IMR-90 (cell line): ENCODE data around the gene NMT1. TPM values are rescaled to one million over a fixed set of nuclear protein-coding genes. Genes with fewer than 3 reads are reported as not detected.

Experiments used
- ATAC-seq: fragments of 200-7000 bp; cut with Tn5 transposase; 2 replicates; pipeline ENCODE4 v1.9.1; 2020; ENCODE audit warnings: low read depth, mild to moderate bottlenecking, moderate library complexity
- BruUV-seq: library from RNA; stranded (reverse); fragments of 400-500 nt; replicated peaks from 2 replicates; lab custom pipeline; 2021; lab: Mats Ljungman, UMichigan
- CTCF ChIA-PET: fragments of 300-600 bp; formaldehyde crosslinking; extraction: SDS; loops from one replicate; lab custom pipeline; 2021; ENCODE audit warnings: antibody characterized with exemption; lab: Yijun Ruan, JAX
- POLR2A ChIA-PET: fragments of 300-600 bp; sonication (Branson Sonifier 250); formaldehyde crosslinking; loops from one replicate; lab custom pipeline; 2022; ENCODE audit warnings: antibody characterized with exemption; ENCODE audit not compliant: unreplicated experiment; lab: Charles Lee
- DNase-seq: peaks from one replicate; pipeline ENCODE4 v3.0.0; 2013
- H2AFZ ChIP-seq: replicated peaks from 2 replicates; pipeline ENCODE3; 2013; ENCODE audit warnings: low read length, mild to moderate bottlenecking; ENCODE audit not compliant: poor library complexity
- H2AK5ac ChIP-seq: 2 replicates; pipeline ENCODE4 v1.6.1; 2013; ENCODE audit warnings: low read depth, low read length, inconsistent platforms
- H2AK9ac ChIP-seq: replicated peaks from 2 replicates; pipeline ENCODE3; 2013; ENCODE audit warnings: mild to moderate bottlenecking, low read depth, low read length, moderate library complexity; ENCODE audit not compliant: poor library complexity
- H2BK120ac ChIP-seq: 2 replicates; pipeline ENCODE4 v1.6.1; 2013; ENCODE audit warnings: low read depth, low read length, inconsistent platforms
- H2BK15ac ChIP-seq: 3 replicates; pipeline ENCODE4 v1.6.1; 2013; ENCODE audit warnings: low read depth, low read length, inconsistent platforms
- H2BK20ac ChIP-seq: 2 replicates; pipeline ENCODE4 v1.6.1; 2013; ENCODE audit warnings: low read depth, mild to moderate bottlenecking, inconsistent platforms, low read length, moderate library complexity
- H2BK5ac ChIP-seq: 2 replicates; pipeline ENCODE4 v1.6.1; 2013; ENCODE audit warnings: mild to moderate bottlenecking, low read depth, low read length, inconsistent platforms; ENCODE audit not compliant: poor library complexity, severe bottlenecking
- H3K14ac ChIP-seq: replicated peaks from 2 replicates; pipeline ENCODE4 v1.6.1; 2013; ENCODE audit warnings: low read depth, low read length, inconsistent platforms
- H3K18ac ChIP-seq: 2 replicates; pipeline ENCODE4 v1.6.1; 2013; ENCODE audit warnings: low read depth, low read length, control low read depth
- H3K23ac ChIP-seq: 2 replicates; pipeline ENCODE4 v1.6.1; 2013; ENCODE audit warnings: low read depth, low read length, inconsistent platforms
- H3K27ac ChIP-seq: 2 replicates; pipeline ENCODE4 v1.5.1; 2013; ENCODE audit warnings: mild to moderate bottlenecking, control low read depth, low read length; ENCODE audit not compliant: insufficient read depth
- H3K27me3 ChIP-seq: 2 replicates; pipeline ENCODE4 v1.6.1; 2013; ENCODE audit warnings: low read length; ENCODE audit not compliant: control insufficient read depth, insufficient read depth
- H3K36me3 ChIP-seq: 2 replicates; pipeline ENCODE4 v1.6.1; 2013; ENCODE audit warnings: low read length, mixed read lengths; ENCODE audit not compliant: control insufficient read depth, insufficient read depth
- H3K4ac ChIP-seq: 2 replicates; pipeline ENCODE4 v1.6.1; 2013; ENCODE audit warnings: low read depth, low read length, inconsistent platforms
- H3K4me1 ChIP-seq: 2 replicates; pipeline ENCODE4 v1.6.1; 2013; ENCODE audit warnings: low read length, mixed read lengths; ENCODE audit not compliant: control insufficient read depth, insufficient read depth
- H3K4me2 ChIP-seq: 2 replicates; pipeline ENCODE4 v1.6.1; 2013; ENCODE audit warnings: low read depth, mild to moderate bottlenecking, control low read depth, low read length, moderate library complexity
- H3K4me3 ChIP-seq: 2 replicates; pipeline ENCODE4 v1.5.1; 2013; ENCODE audit warnings: low read depth, mild to moderate bottlenecking, control low read depth, low read length, moderate library complexity; ENCODE audit not compliant: insufficient read depth
- H3K56ac ChIP-seq: 2 replicates; pipeline ENCODE4 v1.6.1; 2013; ENCODE audit warnings: low read length, inconsistent platforms; ENCODE audit not compliant: insufficient read depth; ENCODE audit errors: extremely low read depth
- H3K79me1 ChIP-seq, 2 experiments: 2 replicates each; pipeline ENCODE4 v1.6.1; 2013; ENCODE audit warnings: low read length in 2 of 2, inconsistent platforms in 1 of 2, low read depth in 1 of 2
- H3K9ac ChIP-seq: 2 replicates; pipeline ENCODE4 v1.6.1; 2013; ENCODE audit warnings: low read depth, low read length, control low read depth
- H3K9me1 ChIP-seq: 2 replicates; pipeline ENCODE4 v1.6.1; 2013; ENCODE audit warnings: low read length, inconsistent platforms; ENCODE audit not compliant: insufficient read depth
- H3K9me3 ChIP-seq: 2 replicates; pipeline ENCODE4 v1.6.1; 2013; ENCODE audit warnings: low read length; ENCODE audit not compliant: control insufficient read depth, insufficient read depth
- H4K20me1 ChIP-seq: 2 replicates; pipeline ENCODE4 v1.6.1; 2013; ENCODE audit warnings: low read length, inconsistent platforms; ENCODE audit not compliant: insufficient read depth
- H4K5ac ChIP-seq: 2 replicates; pipeline ENCODE4 v1.6.1; 2013; ENCODE audit warnings: mild to moderate bottlenecking, low read depth, low read length, control low read depth
- H4K8ac ChIP-seq, 2 experiments: 2 replicates each; pipeline ENCODE4 v1.6.1; 2013; ENCODE audit warnings: low read depth in 2 of 2, low read length in 2 of 2, control low read depth in 1 of 2, inconsistent platforms in 1 of 2
- H4K91ac ChIP-seq: 2 replicates; pipeline ENCODE4 v1.6.1; 2013; ENCODE audit warnings: low read depth, low read length, inconsistent platforms; ENCODE audit not compliant: insufficient read depth
- BHLHE40 ChIP-seq: fragments of 150-350 bp; IDR thresholded peaks from 2 replicates; pipeline ENCODE4 v1.6.1; 2016; ENCODE audit warnings: mild to moderate bottlenecking, low read depth, low read length
- CEBPB ChIP-seq: IDR thresholded peaks from 2 replicates; pipeline ENCODE4 v1.6.1; 2012; ENCODE audit warnings: low read depth, low read length, improper control_type of control experiment
- CHD1 ChIP-seq: IDR thresholded peaks from 2 replicates; pipeline ENCODE4 v1.6.1; 2012; ENCODE audit warnings: low read depth, low read length, improper control_type of control experiment
- CTCF ChIP-seq: conservative IDR thresholded peaks from 2 replicates; pipeline ENCODE4 v1.5.1; 2012; ENCODE audit warnings: mild to moderate bottlenecking, low read depth, low read length, improper control_type of control experiment
- FOS ChIP-seq: fragments of 150-350 bp; IDR thresholded peaks from 2 replicates; pipeline ENCODE4 v1.6.1; 2016; ENCODE audit warnings: low read depth, low read length
- MXI1 ChIP-seq: IDR thresholded peaks from 2 replicates; pipeline ENCODE4 v1.6.1; 2012; ENCODE audit warnings: low read depth, mild to moderate bottlenecking, low read length, moderate library complexity, borderline replicate concordance
- NFE2L2 ChIP-seq: fragments of 150-350 bp; IDR thresholded peaks from 2 replicates; pipeline ENCODE4 v1.6.1; 2016; ENCODE audit warnings: low read depth, mild to moderate bottlenecking, low read length
- POLR2A ChIP-seq: IDR thresholded peaks from 2 replicates; pipeline ENCODE4 v1.6.1; 2012; ENCODE audit warnings: mild to moderate bottlenecking, low read depth, low read length
- RCOR1 ChIP-seq: IDR thresholded peaks from 2 replicates; pipeline ENCODE4 v1.6.1; 2012; ENCODE audit warnings: mild to moderate bottlenecking, low read length, improper control_type of control experiment; ENCODE audit not compliant: insufficient replicate concordance
- SMC3 ChIP-seq: fragments of 150-350 bp; IDR thresholded peaks from 2 replicates; pipeline ENCODE4 v1.6.1; 2016; ENCODE audit warnings: low read depth, mild to moderate bottlenecking, antibody characterized with exemption, low read length, moderate library complexity
- WGBS, 2 experiments: methylation state at CpG; one replicate each; pipeline versions ENCODE4 v1.1.5 to v1.1.7; 2013; ENCODE audit warnings: missing lambda C conversion rate in 2 of 2; ENCODE audit not compliant: insufficient read length in 1 of 2; ENCODE audit errors: extremely low coverage in 2 of 2; 5-methylcytosine and 5-hydroxymethylcytosine counted together
- dilution Hi-C: fragments of 300-500 bp; cut with HindIII; formaldehyde crosslinking; loops from one replicate; pipeline ENCODE4 v1.14.3; 2018; ENCODE audit warnings: low sequenced_read_pairs; ENCODE audit not compliant: unreplicated experiment
- in situ Hi-C: fragments of 300-500 bp; cut with MboI; formaldehyde crosslinking; loops from 3 replicates; pipeline ENCODE4 v1.14.3; 2019; ENCODE audit warnings: low sequenced_read_pairs, inconsistent platforms, mixed read lengths
- intact Hi-C: fragments of 100-400 bp; cut with micrococcal nuclease; formaldehyde crosslinking; loops from 2 replicates; pipeline ENCODE4 v1.10.0; 2022
- polyA plus RNA-seq, 3 experiments: library from polyadenylated mRNA; depleted of rRNA; stranded (reverse); fragments of >200 nt; gene quantifications; 2 replicates each; pipeline ENCODE4 v1.2.3, GENCODE V29; 2012; ENCODE audit warnings: low replicate concordance in 1 of 3
- total RNA-seq: library from RNA; depleted of rRNA; stranded (reverse); fragments of >200 nt; gene quantifications from 2 replicates; pipeline ENCODE4 v1.2.3, GENCODE V29; 2012

NMT1 gene
- total and polyA plus RNA-seq, 2 of the 4 experiments (the other 2 are of a cell fraction), result 38.0 to 60.6 TPM

DNA sequence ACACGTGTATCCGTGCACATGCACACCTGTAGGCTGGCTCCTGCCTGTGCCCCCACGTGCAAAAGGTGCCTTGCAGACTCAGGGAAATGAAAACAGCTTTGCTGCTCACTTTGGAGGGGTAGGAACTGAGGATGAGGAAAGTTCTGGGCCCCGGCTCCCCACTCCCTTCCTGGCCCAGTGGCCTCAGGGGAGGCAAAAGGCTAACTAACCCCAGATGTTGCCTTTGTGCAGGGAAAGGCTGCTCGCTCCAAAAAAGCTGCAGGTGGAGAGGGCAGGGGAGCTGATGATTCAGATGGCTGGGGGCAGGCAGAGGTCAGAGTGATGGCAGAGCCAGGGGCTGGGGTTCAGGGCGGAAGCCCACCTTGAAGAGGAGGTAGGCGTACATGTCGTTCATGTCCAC is 58.8 kb downstream of the NMT1 start:
- Histone ChIP-seq H2BK5ac (no peak overlapping the region), H4K5ac (no peak overlapping the region), H3K4me3 (no peak overlapping the region), H3K4me1 (peaks cover 23% of the 10 kb centered on the region), H3K23ac (no peak overlapping the region), H3K9me1 (peaks cover 21% of the 10 kb centered on the region), H3K36me3 (peaks cover 24% of the 10 kb centered on the region; the same call in 1 of the 2 replicates), H2AK9ac (no peak overlapping the region), H3K9ac (no peak overlapping the region), H4K20me1 (no peaks in the 10 kb centered on the region), H2BK15ac (no peak overlapping the region), H2BK20ac (no peak overlapping the region), H3K18ac (no peak overlapping the region), H2AFZ (no peak overlapping the region), H3K14ac (no peak overlapping the region), H3K4me2 (no peak overlapping the region), H3K56ac (no peak overlapping the region), H3K27ac (no peak overlapping the region), H3K27me3 (no peaks in the 10 kb centered on the region), H3K4ac (no peak overlapping the region), H2AK5ac (no peak overlapping the region; the same call in 1 of the 2 replicates), H4K8ac (no peak overlapping the region), H3K9me3 (no peaks in the 10 kb centered on the region), H4K91ac (no peak overlapping the region), H2BK120ac (no peak overlapping the region), H3K79me1 (peaks cover 27 to 38% of the 10 kb centered on the region in 2 experiments)
- dilution Hi-C loops, result no loop called here
- POLR2A ChIA-PET, result no interaction called here
- no peak for ATAC-seq
- CTCF ChIA-PET, result no interaction called here
- BruUV-seq, result no TSS peak
- in situ Hi-C loops, result no loop called here
- DNase-seq, result no peak
- WGBS, 2 experiments, result 87% methylated on average over 3 of the region's 8 CpGs; no CpG with 5 or more reads in 1 of the 2 experiments
- TF ChIP-seq NFE2L2 (no peak), SMC3 (no peak), FOS (no peak), CHD1 (no peak), CEBPB (no peak), BHLHE40 (no peak), MXI1 (no peak), RCOR1 (no peak), CTCF (no peak), POLR2A (no peak)
- intact Hi-C loops, result no loop called here
